ENCODE results near the gene FHL2.

GRCh38 chr2:105321875-105322646, 76.8 kb downstream of the FHL2 start:
- TF ChIP-seq, protein P1, sequence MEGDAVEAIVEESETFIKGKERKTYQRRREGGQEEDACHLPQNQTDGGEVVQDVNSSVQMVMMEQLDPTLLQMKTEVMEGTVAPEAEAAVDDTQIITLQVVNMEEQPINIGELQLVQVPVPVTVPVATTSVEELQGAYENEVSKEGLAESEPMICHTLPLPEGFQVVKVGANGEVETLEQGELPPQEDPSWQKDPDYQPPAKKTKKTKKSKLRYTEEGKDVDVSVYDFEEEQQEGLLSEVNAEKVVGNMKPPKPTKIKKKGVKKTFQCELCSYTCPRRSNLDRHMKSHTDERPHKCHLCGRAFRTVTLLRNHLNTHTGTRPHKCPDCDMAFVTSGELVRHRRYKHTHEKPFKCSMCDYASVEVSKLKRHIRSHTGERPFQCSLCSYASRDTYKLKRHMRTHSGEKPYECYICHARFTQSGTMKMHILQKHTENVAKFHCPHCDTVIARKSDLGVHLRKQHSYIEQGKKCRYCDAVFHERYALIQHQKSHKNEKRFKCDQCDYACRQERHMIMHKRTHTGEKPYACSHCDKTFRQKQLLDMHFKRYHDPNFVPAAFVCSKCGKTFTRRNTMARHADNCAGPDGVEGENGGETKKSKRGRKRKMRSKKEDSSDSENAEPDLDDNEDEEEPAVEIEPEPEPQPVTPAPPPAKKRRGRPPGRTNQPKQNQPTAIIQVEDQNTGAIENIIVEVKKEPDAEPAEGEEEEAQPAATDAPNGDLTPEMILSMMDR (IDR thresholded peaks at IDR 0.05): no peak
- TF ChIP-seq EZH2 (IDR thresholded peaks at IDR 0.05; ENCODE audit: borderline replicate concordance, insufficient read depth, low read depth, low read length, poor library complexity, severe bottlenecking): no peak

Measured in B cell (primary cell).